ENCODE measurements around the gene C6orf15.

The C6orf15 gene

DNA sequence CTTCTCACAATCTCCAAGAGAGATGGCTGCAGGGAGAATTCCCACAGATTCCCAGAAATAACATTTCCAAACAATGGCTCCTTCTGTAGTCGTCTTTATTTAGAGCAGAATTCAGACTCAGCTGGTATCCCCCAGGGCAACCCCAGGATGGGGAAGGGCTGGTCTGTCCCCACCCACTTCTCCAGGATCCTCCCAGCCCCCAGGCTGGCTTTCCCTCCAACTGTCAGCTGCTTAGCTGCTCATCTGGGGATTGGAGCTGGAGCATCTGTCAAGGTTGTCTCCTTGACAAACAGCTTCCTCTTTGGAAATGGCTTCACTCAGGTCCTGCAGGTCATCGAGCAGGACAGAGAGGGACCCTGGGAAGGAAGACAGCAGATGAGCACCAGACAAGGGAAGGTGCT is 30.0 kb upstream of the C6orf15 start:
- TF ChIP-seq, protein P1, sequence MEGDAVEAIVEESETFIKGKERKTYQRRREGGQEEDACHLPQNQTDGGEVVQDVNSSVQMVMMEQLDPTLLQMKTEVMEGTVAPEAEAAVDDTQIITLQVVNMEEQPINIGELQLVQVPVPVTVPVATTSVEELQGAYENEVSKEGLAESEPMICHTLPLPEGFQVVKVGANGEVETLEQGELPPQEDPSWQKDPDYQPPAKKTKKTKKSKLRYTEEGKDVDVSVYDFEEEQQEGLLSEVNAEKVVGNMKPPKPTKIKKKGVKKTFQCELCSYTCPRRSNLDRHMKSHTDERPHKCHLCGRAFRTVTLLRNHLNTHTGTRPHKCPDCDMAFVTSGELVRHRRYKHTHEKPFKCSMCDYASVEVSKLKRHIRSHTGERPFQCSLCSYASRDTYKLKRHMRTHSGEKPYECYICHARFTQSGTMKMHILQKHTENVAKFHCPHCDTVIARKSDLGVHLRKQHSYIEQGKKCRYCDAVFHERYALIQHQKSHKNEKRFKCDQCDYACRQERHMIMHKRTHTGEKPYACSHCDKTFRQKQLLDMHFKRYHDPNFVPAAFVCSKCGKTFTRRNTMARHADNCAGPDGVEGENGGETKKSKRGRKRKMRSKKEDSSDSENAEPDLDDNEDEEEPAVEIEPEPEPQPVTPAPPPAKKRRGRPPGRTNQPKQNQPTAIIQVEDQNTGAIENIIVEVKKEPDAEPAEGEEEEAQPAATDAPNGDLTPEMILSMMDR (conservative IDR thresholded peaks at IDR 0.05; ENCODE audit: low read depth, low read length), result no peak
- no peak for DNase-seq (ENCODE audit: low read depth)
- H3K4me3 ChIP-seq (ENCODE audit: low read depth, low read length), result no peak overlapping the region

DNA sequence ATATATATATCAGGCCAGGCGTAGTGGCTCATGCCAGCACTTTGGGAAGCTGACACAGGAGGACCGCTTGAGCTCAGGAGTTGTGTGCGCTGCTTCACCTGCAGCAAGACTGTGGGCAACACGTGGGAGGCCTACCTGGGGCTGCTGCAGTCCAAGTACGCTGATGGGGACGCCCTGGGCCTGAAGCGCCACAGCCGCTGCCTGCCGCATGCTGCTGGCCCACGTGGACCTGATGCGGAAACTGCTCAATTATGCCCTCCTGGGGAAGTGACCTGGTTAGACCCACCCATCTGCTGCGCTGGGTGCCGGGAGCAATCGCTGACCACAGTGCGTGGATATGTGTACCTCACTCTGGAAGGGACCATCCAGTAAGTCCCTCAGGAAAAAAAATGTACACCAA is 28.3 kb upstream of the C6orf15 start:
- DNase-seq (ENCODE audit: low read depth), result no peak
- no peak overlapping the region for H3K4me3 ChIP-seq (ENCODE audit: low read depth, low read length)

DNA sequence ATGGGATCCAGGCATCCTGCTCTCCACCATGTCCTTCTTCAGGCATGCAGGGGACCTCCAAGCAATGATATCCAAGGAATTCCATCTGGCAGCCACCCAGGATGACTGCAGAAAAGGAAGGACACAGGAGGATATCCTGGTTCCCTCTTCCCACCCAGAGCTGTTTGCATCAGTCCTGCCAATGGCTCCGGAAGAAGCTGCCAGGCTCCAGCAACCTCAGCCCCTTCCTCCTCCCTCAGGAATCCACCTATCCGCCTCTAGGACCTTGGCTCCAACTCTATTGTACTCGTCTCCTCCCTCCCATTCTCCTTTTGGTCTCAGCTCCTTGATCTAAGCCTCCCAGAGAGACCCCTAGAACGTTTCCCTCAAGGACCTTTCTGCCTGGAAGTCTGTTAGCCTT is 27.2 kb upstream of the C6orf15 start:
- TF ChIP-seq, protein P1 (conservative IDR thresholded peaks at IDR 0.05; ENCODE audit: low read depth, low read length), result no peak
- H3K4me3 ChIP-seq (ENCODE audit: low read depth, low read length), result no peak overlapping the region
- no peak for DNase-seq (ENCODE audit: low read depth)

More for the DNA sequence above, 28.3 kb upstream of the C6orf15 start:
- TF ChIP-seq, protein P1 (conservative IDR thresholded peaks at IDR 0.05; ENCODE audit: low read depth, low read length), result no peak

DNA sequence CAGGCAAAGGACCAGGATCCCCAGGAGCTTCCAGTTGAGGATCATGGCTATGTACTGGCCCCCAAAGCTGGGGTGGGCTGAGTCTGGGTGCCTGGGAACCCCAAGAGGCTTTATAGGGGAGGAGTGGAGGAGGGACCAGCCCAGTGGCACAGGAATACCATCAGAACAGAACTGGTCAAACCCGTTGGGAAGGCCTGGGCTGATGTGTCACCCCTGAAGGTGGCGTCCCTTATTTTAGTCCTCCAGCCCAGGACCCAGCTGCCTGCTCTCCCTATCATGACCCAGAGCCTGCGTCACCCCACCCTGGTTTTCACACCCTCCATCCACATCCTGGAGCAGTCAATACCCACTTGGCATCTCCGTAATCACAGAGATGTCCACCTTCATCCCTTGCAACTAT is 26.6 kb upstream of the C6orf15 start, which contains the start of gene PSORS1C2:
TSS of gene PSORS1C2 (minus strand) at position 85 of the 400 bp plus-strand sequence. CDS start at position 45, 40 bp downstream.
- no peak for DNase-seq (ENCODE audit: low read depth)
- no peak within 1 kb of the TSS for H3K4me3 ChIP-seq (ENCODE audit: low read depth, low read length)
- TF ChIP-seq, protein P1 (conservative IDR thresholded peaks at IDR 0.05; ENCODE audit: low read depth, low read length), result no peak

DNA sequence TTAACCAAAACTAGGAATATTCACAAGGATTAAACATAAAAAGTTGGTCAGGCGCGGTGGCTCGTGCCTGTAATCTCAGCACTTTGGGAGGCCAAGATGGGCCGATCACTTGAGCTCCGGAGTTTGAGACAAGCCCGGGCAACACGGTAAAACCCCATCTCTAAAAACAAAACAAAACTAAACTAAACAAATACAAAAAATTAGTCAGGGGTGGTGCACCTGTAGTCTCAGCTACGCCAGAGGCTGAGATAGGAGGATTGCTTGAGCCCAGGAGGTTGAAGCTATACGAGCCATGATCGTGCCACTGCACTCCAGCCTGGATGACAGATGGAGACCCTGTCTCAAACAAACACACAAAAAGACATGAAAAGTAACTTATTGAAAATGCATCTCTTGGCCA is 23.3 kb upstream of the C6orf15 start:
- no peak overlapping the region for H3K4me3 ChIP-seq (ENCODE audit: low read depth, low read length)
- TF ChIP-seq, protein P1 (conservative IDR thresholded peaks at IDR 0.05; ENCODE audit: low read depth, low read length), result no peak
- no peak for DNase-seq (ENCODE audit: low read depth)

DNA sequence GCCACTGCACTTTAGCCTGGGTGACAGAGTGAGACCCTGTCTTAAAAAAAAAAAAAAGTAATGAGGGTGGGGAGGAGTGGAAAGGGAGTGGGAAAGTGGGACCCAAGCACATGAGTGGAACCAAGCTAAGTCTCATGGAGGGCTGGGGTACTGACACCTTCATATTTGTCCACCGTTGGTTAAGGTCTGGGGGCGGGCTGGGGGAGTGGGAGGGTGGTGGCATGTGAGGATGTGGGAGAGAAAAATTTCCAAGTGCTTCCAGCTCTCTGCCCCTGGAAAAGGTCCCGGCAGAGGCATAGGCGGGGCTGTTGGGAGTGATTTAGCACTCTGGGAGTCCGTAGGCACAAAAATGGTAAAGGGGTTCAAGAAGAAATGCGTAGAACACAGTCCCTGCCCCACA is 20.4 kb upstream of the C6orf15 start:
- TF ChIP-seq, protein P1 (conservative IDR thresholded peaks at IDR 0.05; ENCODE audit: low read depth, low read length), result no peak
- no peak overlapping the region for H3K4me3 ChIP-seq (ENCODE audit: low read depth, low read length)
- no peak for DNase-seq (ENCODE audit: low read depth)

DNA sequence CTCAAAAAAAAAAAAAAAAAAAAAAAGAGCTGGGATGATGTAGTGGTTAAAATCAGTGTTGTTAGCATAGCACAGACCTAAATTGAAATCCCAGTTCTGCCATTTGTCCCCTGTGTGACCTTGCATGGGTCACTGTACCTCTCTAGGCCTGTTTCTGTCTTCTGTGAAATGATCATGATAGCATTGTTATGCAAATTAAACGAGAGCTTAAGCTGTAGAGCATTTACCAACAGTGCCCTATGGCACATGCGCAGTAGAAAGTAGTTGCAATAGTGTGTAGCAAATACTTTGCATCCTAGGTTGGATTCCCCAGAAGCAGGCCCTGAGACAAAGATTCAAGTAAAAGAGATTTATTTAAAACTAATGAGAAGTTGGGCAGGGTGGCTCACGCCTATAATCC is 19.2 kb upstream of the C6orf15 start:
- no peak for DNase-seq (ENCODE audit: low read depth)
- TF ChIP-seq, protein P1 (conservative IDR thresholded peaks at IDR 0.05; ENCODE audit: low read depth, low read length), result no peak
- H3K4me3 ChIP-seq (ENCODE audit: low read depth, low read length), result no peak overlapping the region
